Ishikawa (cell line): ENCODE measurements around the gene TAS1R1.
A peak's percentile ranks its signal among the peaks of the same experiment; 100 is the strongest.

Source experiments
- CEBPB ChIP-seq: IDR thresholded peaks from 2 replicates; pipeline ENCODE4 v1.6.1; 2012
- CREB1 ChIP-seq: IDR thresholded peaks from 2 replicates; pipeline ENCODE4 v1.6.1; 2012; ENCODE audit warnings: low read depth
- EGR1 ChIP-seq: IDR thresholded peaks from 2 replicates; pipeline ENCODE4 v1.6.1; 2012
- EP300 ChIP-seq: IDR thresholded peaks from 2 replicates; pipeline ENCODE4 v1.6.1; 2012; ENCODE audit warnings: borderline replicate concordance
- FOXM1 ChIP-seq: IDR thresholded peaks from 2 replicates; pipeline ENCODE4 v1.6.1; 2012; ENCODE audit warnings: low read depth, borderline replicate concordance
- MAX ChIP-seq: IDR thresholded peaks from 2 replicates; pipeline ENCODE4 v1.6.1; 2012
- NFIC ChIP-seq: IDR thresholded peaks from 2 replicates; pipeline ENCODE4 v1.6.1; 2012
- RAD21 ChIP-seq: IDR thresholded peaks from 2 replicates; pipeline ENCODE4 v1.6.1; 2012; ENCODE audit warnings: low read depth
- REST ChIP-seq: IDR thresholded peaks from 2 replicates; pipeline ENCODE4 v1.6.1; 2012; ENCODE audit warnings: low read depth, mild to moderate bottlenecking
- TAF1 ChIP-seq: IDR thresholded peaks from 2 replicates; pipeline ENCODE4 v1.6.1; 2012; ENCODE audit warnings: low read depth, mild to moderate bottlenecking
- TCF12 ChIP-seq: IDR thresholded peaks from 2 replicates; pipeline ENCODE4 v1.6.1; 2012; ENCODE audit warnings: low read depth
- TEAD4 ChIP-seq: IDR thresholded peaks from 2 replicates; pipeline ENCODE4 v1.6.1; 2012
- YY1 ChIP-seq: IDR thresholded peaks from 2 replicates; pipeline ENCODE4 v1.6.1; 2012; ENCODE audit warnings: low read depth
- ZBTB7A ChIP-seq: IDR thresholded peaks from 2 replicates; pipeline ENCODE4 v1.6.1; 2012; ENCODE audit warnings: low read depth
- TF ChIP-seq, protein P1 (sequence below): IDR thresholded peaks from 2 replicates; pipeline ENCODE4 v1.6.1; 2012

TAS1R1 gene

GRCh38 chr1:6512245-6512907 is 42.7 kb upstream of the TAS1R1 start:
- TF ChIP-seq EP300 (no peak), REST (no peak), TEAD4 (no peak), ZBTB7A (no peak), CREB1 (no peak), MAX (no peak), CEBPB (no peak)

- TF ChIP-seq ZBTB7A = no peak
- TF ChIP-seq, protein P1, sequence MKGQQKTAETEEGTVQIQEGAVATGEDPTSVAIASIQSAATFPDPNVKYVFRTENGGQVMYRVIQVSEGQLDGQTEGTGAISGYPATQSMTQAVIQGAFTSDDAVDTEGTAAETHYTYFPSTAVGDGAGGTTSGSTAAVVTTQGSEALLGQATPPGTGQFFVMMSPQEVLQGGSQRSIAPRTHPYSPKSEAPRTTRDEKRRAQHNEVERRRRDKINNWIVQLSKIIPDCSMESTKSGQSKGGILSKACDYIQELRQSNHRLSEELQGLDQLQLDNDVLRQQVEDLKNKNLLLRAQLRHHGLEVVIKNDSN = no peak
- no peak for TF ChIP-seq EGR1
- TF ChIP-seq CREB1 = no peak
- no peak for TF ChIP-seq NFIC
- no peak for TF ChIP-seq TCF12
- TF ChIP-seq RAD21 = no peak
- no peak for TF ChIP-seq FOXM1
- TF ChIP-seq MAX = no peak
- TF ChIP-seq REST = no peak
- no peak for TF ChIP-seq TAF1
Observed at GRCh38 chr1:6512908-6513280, 42.2 kb upstream of the TAS1R1 start.

GRCh38 chr1:6513320-6513801 is 41.7 kb upstream of the TAS1R1 start:
- no peak for TF ChIP-seq ZBTB7A
- peak; percentile 32; the same call in 1 of the 2 replicates for TF ChIP-seq TEAD4
- TF ChIP-seq RAD21 = no peak

DNA sequence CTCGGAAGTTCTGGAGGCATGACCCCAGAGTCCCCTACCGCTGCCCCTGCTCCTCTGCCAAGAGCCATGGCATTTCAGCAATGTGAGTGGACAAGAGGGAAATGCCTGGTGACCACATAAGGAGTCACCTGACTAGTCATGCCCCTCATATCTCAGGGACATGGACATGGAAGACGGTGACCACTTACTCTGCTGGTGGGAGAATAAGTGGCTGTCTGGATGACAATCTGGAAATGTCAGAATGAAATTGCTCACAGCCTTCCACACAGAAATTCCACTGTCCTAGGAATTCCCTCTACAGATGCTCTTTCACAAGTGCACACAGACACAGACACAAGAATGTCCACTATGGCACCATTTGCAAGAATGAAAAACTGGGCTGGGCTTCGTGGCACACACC is 39.3 kb upstream of the TAS1R1 start:
- TF ChIP-seq TEAD4 (no peak), EGR1 (no peak), EP300 (no peak), ZBTB7A (no peak), CEBPB (no peak), REST (no peak), YY1 (no peak), NFIC (no peak), TAF1 (no peak), MAX (no peak), CREB1 (no peak), RAD21 (no peak), FOXM1 (no peak), TCF12 (no peak)
- TF ChIP-seq, protein P1 = no peak

DNA sequence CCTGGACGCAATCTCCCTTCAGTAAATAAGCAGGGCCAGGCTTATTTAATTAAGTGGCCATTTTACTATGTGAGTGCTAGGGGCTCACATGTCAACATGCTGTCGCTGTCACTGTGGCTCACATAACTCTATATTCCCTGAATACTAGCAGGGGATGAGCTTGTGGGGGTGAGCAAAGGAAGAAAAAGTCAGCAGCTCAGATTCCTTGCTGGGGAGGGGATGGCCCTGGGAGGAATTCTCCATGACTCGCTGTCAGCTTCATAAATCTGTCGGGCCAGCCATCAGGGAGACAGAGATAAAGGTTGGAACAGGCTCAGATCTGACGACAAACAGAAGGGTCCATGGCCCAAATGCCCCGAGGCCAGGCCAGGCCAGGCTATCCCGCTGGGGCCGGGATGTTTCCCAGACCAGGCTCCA is 37.7 kb upstream of the TAS1R1 start:
- no peak for TF ChIP-seq FOXM1
- no peak for TF ChIP-seq REST
- TF ChIP-seq TCF12 = no peak
- TF ChIP-seq MAX = no peak
- TF ChIP-seq TAF1 = no peak
- TF ChIP-seq CEBPB = no peak
- TF ChIP-seq NFIC = no peak
- no peak for TF ChIP-seq YY1
- TF ChIP-seq EGR1 = no peak
- TF ChIP-seq RAD21 = no peak
- no peak for TF ChIP-seq TEAD4
- TF ChIP-seq, protein P1 = no peak
- TF ChIP-seq CREB1 = no peak
- no peak for TF ChIP-seq EP300
- no peak for TF ChIP-seq ZBTB7A
